H9 (cell line): Measurements from ENCODE around the gene FCN1. TPM values are rescaled to one million over a fixed set of nuclear protein-coding genes. Genes with fewer than 3 reads are reported as not detected.

Experiments
- DNase-seq: peaks from one replicate; pipeline ENCODE4 v3.0.0-alpha.2; 2017
- H2AFZ ChIP-seq: one replicate; pipeline ENCODE4 v1.6.1; 2013; ENCODE audit warnings: mild to moderate bottlenecking, low read length, control low read depth, moderate library complexity
- H2AK5ac ChIP-seq: 2 replicates; pipeline ENCODE4 v1.6.1; 2013; ENCODE audit warnings: low read length, control low read depth, mixed read lengths; ENCODE audit not compliant: insufficient read length
- H2BK120ac ChIP-seq: one replicate; pipeline ENCODE4 v1.6.1; 2013; ENCODE audit warnings: low read depth, mild to moderate bottlenecking, low read length, control low read depth, inconsistent platforms; ENCODE audit not compliant: poor library complexity, severe bottlenecking
- H2BK12ac ChIP-seq: 2 replicates; pipeline ENCODE4 v1.6.1; 2013; ENCODE audit warnings: low read length, control low read depth, mixed read lengths, low read depth; ENCODE audit not compliant: insufficient read length
- H2BK15ac ChIP-seq: 2 replicates; pipeline ENCODE4 v1.6.1; 2013; ENCODE audit warnings: low read depth, low read length, control low read depth
- H2BK20ac ChIP-seq: one replicate; pipeline ENCODE4 v1.6.1; 2013; ENCODE audit warnings: low read depth, mild to moderate bottlenecking, low read length, control low read depth, inconsistent platforms; ENCODE audit not compliant: poor library complexity, severe bottlenecking
- H2BK5ac ChIP-seq: 2 replicates; pipeline ENCODE4 v1.6.1; 2013; ENCODE audit warnings: low read length, control low read depth, mixed read lengths; ENCODE audit not compliant: insufficient read length
- H3K14ac ChIP-seq: 2 replicates; pipeline ENCODE4 v1.6.1; 2013; ENCODE audit warnings: low read length, control low read depth; ENCODE audit not compliant: insufficient read depth
- H3K18ac ChIP-seq: 2 replicates; pipeline ENCODE4 v1.6.1; 2013; ENCODE audit warnings: low read depth, mild to moderate bottlenecking, mixed read lengths, low read length, control low read depth; ENCODE audit not compliant: insufficient read length
- H3K23ac ChIP-seq: 2 replicates; pipeline ENCODE4 v1.6.1; 2013; ENCODE audit warnings: low read length, control low read depth, mixed read lengths, low read depth; ENCODE audit not compliant: insufficient read length
- H3K23me2 ChIP-seq: 2 replicates; pipeline ENCODE4 v1.6.1; 2013; ENCODE audit warnings: low read depth, mild to moderate bottlenecking, mixed read lengths, low read length, control low read depth; ENCODE audit not compliant: insufficient read length, poor library complexity, severe bottlenecking
- H3K27ac ChIP-seq: 2 replicates; pipeline ENCODE4 v1.5.1; 2013; ENCODE audit warnings: low read length, control low read depth, mixed read lengths, low read depth; ENCODE audit not compliant: insufficient read length
- H3K27me3 ChIP-seq: 2 replicates; pipeline ENCODE4 v1.6.1; 2013; ENCODE audit warnings: low read length, control low read depth, inconsistent platforms; ENCODE audit not compliant: insufficient read depth
- H3K4ac ChIP-seq: 2 replicates; pipeline ENCODE4 v1.6.1; 2013; ENCODE audit warnings: low read depth, mild to moderate bottlenecking, control low read depth, inconsistent platforms, low read length, moderate library complexity
- H3K4me1 ChIP-seq: 2 replicates; pipeline ENCODE4 v1.6.1; 2013; ENCODE audit warnings: low read length, control low read depth, inconsistent platforms; ENCODE audit not compliant: insufficient read depth
- H3K4me2 ChIP-seq: 2 replicates; pipeline ENCODE4 v1.6.1; 2013; ENCODE audit warnings: low read length, control low read depth, mixed read lengths; ENCODE audit not compliant: insufficient read length, insufficient read depth
- H3K56ac ChIP-seq: 2 replicates; pipeline ENCODE4 v1.6.1; 2013; ENCODE audit warnings: low read depth, mild to moderate bottlenecking, mixed read lengths, low read length, control low read depth; ENCODE audit not compliant: insufficient read length
- H3K79me1 ChIP-seq: 2 replicates; pipeline ENCODE4 v1.6.1; 2013; ENCODE audit warnings: low read depth, mild to moderate bottlenecking, moderate library complexity, low read length, control low read depth, inconsistent platforms; ENCODE audit not compliant: insufficient read depth, poor library complexity, severe bottlenecking
- H3K79me2 ChIP-seq: 2 replicates; pipeline ENCODE4 v1.6.1; 2013; ENCODE audit warnings: low read length, control low read depth, inconsistent platforms; ENCODE audit not compliant: insufficient read depth
- H3K9ac ChIP-seq: 2 replicates; pipeline ENCODE4 v1.6.1; 2013; ENCODE audit warnings: low read length, control low read depth, mixed read lengths; ENCODE audit not compliant: insufficient read length; ENCODE audit errors: extremely low read depth
- H3K9me3 ChIP-seq: one replicate; pipeline ENCODE4 v1.6.1; 2013; ENCODE audit warnings: low read depth, low read length, inconsistent platforms; ENCODE audit not compliant: control insufficient read depth
- H3T11ph ChIP-seq: one replicate; pipeline ENCODE4 v1.6.1; 2013; ENCODE audit warnings: mild to moderate bottlenecking, low read length, control low read depth, inconsistent platforms
- H4K20me1 ChIP-seq: one replicate; pipeline ENCODE4 v1.6.1; 2013; ENCODE audit not compliant: control insufficient read depth, insufficient read length, insufficient read depth
- H4K5ac ChIP-seq: 2 replicates; pipeline ENCODE4 v1.6.1; 2013; ENCODE audit warnings: low read depth, mild to moderate bottlenecking, mixed read lengths, low read length, control low read depth; ENCODE audit not compliant: insufficient read length
- H4K8ac ChIP-seq: replicated peaks from 2 replicates; pipeline ENCODE4 v1.6.1; 2013; ENCODE audit warnings: low read length, control low read depth, mixed read lengths, low read depth; ENCODE audit not compliant: insufficient read length
- H4K91ac ChIP-seq: 2 replicates; pipeline ENCODE4 v1.6.1; 2013; ENCODE audit warnings: low read depth, mild to moderate bottlenecking, moderate library complexity, mixed read lengths, low read length, control low read depth; ENCODE audit not compliant: insufficient read length
- H3K27ac Mint-ChIP-seq, 3 experiments: 2 replicates in 2 of 3; 3 replicates in 1 of 3; pipeline ENCODE4 v1.8.0; 2020 to 2021; ENCODE audit warnings: mixed read lengths in 3 of 3, mild to moderate bottlenecking in 1 of 3, moderate library complexity in 1 of 3
- H3K27me3 Mint-ChIP-seq: 2 replicates; pipeline ENCODE4 v1.8.0; 2021; ENCODE audit warnings: low read depth, mild to moderate bottlenecking, moderate library complexity, mixed read lengths
- H3K36me3 Mint-ChIP-seq, 3 experiments: 2 replicates in 2 of 3; 3 replicates in 1 of 3; pipeline ENCODE4 v1.8.0; 2020 to 2021; ENCODE audit warnings: low read depth in 3 of 3, mixed read lengths in 3 of 3; ENCODE audit not compliant: insufficient read depth in 1 of 3
- H3K4me1 Mint-ChIP-seq, 2 experiments: 2 replicates each; pipeline ENCODE4 v1.8.0; 2020; ENCODE audit warnings: mixed read lengths in 2 of 2
- H3K4me3 Mint-ChIP-seq, 2 experiments: 2 replicates in 1 of 2; 3 replicates in 1 of 2; pipeline ENCODE4 v1.8.0; 2020 to 2021; ENCODE audit warnings: mild to moderate bottlenecking in 2 of 2, mixed read lengths in 2 of 2, moderate library complexity in 1 of 2
- H3K9me3 Mint-ChIP-seq, 2 experiments: 2 replicates in 1 of 2; 3 replicates in 1 of 2; pipeline ENCODE4 v1.8.0; 2020; ENCODE audit warnings: mild to moderate bottlenecking in 2 of 2, mixed read lengths in 2 of 2, moderate library complexity in 1 of 2
- WGBS: extraction: QIAGEN DNeasy Blood & Tissue Kit; methylation state at CpG from one replicate; pipeline ENCODE4 v1.1.7; 2013; ENCODE audit warnings: missing lambda C conversion rate, low lambda C conversion rate, mixed read lengths; ENCODE audit not compliant: insufficient read length; ENCODE audit errors: extremely low coverage; 5-methylcytosine and 5-hydroxymethylcytosine counted together
- total RNA-seq: library from RNA; stranded (reverse); gene quantifications from 2 replicates; pipeline ENCODE4 v1.2.1, GENCODE V29; 2021
- TF ChIP-seq, protein P1 (sequence below): fragments of 200-600 bp; sonication (generic); conservative IDR thresholded peaks from 3 replicates; pipeline ENCODE4 v1.8.0; 2021; ENCODE audit warnings: antibody characterized with exemption, mild to moderate bottlenecking

Gene FCN1
- total RNA-seq, 1 experiment from 2014 or later, result not detected

DNA sequence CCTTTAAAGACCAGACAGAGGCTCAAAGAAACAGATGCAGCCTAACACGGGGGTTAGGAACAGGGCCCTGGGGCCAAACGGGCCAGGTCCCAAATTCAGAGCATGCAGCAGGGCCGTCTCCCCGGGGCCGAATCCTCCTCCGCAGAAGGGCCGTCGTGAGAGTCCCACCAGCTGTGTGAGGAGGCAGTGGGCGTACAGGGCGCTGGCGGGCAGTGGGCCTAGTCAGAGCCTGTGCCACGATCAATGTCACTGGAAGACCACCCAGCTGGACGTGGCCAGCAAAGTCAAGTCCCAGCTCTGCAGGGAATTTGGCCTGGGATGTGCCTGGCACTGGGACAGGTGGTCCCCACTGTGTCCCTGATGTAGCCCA, 52.9 kb downstream of the FCN1 start:
- no peak overlapping the region for H3K27ac Mint-ChIP-seq
- H3K9me3 ChIP-seq, result no peaks in the 10 kb centered on the region
- peaks cover 3 to 7% of the 10 kb centered on the region in 2 experiments; a peak in 4 of 5 replicates for H3K9me3 Mint-ChIP-seq

More for the DNA sequence above, 52.9 kb downstream of the FCN1 start:
- Mint-ChIP-seq H3K36me3 (peaks cover 2 to 5% (median 3%) of the 10 kb centered on the region in 3 experiments; a peak in 4 of 7 replicates), H3K4me1 (no peaks in the 10 kb centered on the region), H3K27me3 (peaks cover 1% of the 10 kb centered on the region; the same call in 1 of the 2 replicates), H3K4me3 (no peak overlapping the region)
- Histone ChIP-seq H2AFZ (no peak overlapping the region), H2BK120ac (no peak overlapping the region), H4K91ac (no peak overlapping the region), H3T11ph (no peak overlapping the region), H3K4me1 (no peaks in the 10 kb centered on the region), H3K27ac (no peak overlapping the region), H3K9ac (no peak overlapping the region), H3K79me1 (no peaks in the 10 kb centered on the region), H4K5ac (no peak overlapping the region), H2BK20ac (no peak overlapping the region), H3K27me3 (no peaks in the 10 kb centered on the region), H3K18ac (no peak overlapping the region), H2BK12ac (no peak overlapping the region), H2BK15ac (no peak overlapping the region), H2BK5ac (no peak overlapping the region), H3K23me2 (no peaks in the 10 kb centered on the region), H2AK5ac (no peak overlapping the region), H3K4ac (no peak overlapping the region), H3K14ac (no peak overlapping the region), H3K23ac (no peak overlapping the region), H4K8ac (no peak overlapping the region), H3K79me2 (no peaks in the 10 kb centered on the region), H3K4me2 (no peak overlapping the region), H4K20me1 (no peaks in the 10 kb centered on the region), H3K56ac (no peak overlapping the region)
- WGBS, result no CpG with 5 or more reads among the region's 13 CpGs
- TF ChIP-seq, protein P1, sequence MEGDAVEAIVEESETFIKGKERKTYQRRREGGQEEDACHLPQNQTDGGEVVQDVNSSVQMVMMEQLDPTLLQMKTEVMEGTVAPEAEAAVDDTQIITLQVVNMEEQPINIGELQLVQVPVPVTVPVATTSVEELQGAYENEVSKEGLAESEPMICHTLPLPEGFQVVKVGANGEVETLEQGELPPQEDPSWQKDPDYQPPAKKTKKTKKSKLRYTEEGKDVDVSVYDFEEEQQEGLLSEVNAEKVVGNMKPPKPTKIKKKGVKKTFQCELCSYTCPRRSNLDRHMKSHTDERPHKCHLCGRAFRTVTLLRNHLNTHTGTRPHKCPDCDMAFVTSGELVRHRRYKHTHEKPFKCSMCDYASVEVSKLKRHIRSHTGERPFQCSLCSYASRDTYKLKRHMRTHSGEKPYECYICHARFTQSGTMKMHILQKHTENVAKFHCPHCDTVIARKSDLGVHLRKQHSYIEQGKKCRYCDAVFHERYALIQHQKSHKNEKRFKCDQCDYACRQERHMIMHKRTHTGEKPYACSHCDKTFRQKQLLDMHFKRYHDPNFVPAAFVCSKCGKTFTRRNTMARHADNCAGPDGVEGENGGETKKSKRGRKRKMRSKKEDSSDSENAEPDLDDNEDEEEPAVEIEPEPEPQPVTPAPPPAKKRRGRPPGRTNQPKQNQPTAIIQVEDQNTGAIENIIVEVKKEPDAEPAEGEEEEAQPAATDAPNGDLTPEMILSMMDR, result no peak
- peak; percentile 18 for DNase-seq
